Activated T-helper 17 cell treated with anti-CD3 and anti-CD28 coated beads, Interleukin-2, amount 50 U/mL, for 72 hours (primary cell): ENCODE data around the gene CXCL5. TPM values are rescaled to one million over a fixed set of nuclear protein-coding genes. Genes with fewer than 3 reads are reported as not detected.

Source experiments
- total RNA-seq, 2 donors: library from RNA; stranded (reverse); gene quantifications; one replicate each; pipeline ENCODE4 v1.2.3, GENCODE V29; 2022

CXCL5 gene
- total RNA-seq, 2 donors from 2014 or later: not detected

Other genes starting within 250 kb of the CXCL5 start
- gene CXCL6, start 162.0 kb downstream of the CXCL5 start, total RNA-seq: not detected
- gene PF4V1, start 145.4 kb downstream of the CXCL5 start, total RNA-seq: not detected
- gene CXCL1, start 129.3 kb downstream of the CXCL5 start, total RNA-seq: not detected
- not detected for gene PF4, start 16.6 kb downstream of the CXCL5 start, total RNA-seq
- not detected for gene PPBP, start 10.5 kb downstream of the CXCL5 start, total RNA-seq
- gene CXCL3, start 40.0 kb upstream of the CXCL5 start, total RNA-seq: not detected
- gene CXCL2, start 100.5 kb upstream of the CXCL5 start, total RNA-seq: under 1 TPM in 1 of 2 donors, not detected in 1; 0.19 TPM
- gene MTHFD2L, start 159.4 kb upstream of the CXCL5 start, total RNA-seq: 1 to 10 TPM; 4.0 to 9.4 TPM